Measurements from ENCODE around the gene REM1. TPM values are rescaled to one million over a fixed set of nuclear protein-coding genes. Genes with fewer than 3 reads are reported as not detected.

Gene REM1
- total RNA-seq, 1 experiment from 2014 or later: not detected

DNA sequence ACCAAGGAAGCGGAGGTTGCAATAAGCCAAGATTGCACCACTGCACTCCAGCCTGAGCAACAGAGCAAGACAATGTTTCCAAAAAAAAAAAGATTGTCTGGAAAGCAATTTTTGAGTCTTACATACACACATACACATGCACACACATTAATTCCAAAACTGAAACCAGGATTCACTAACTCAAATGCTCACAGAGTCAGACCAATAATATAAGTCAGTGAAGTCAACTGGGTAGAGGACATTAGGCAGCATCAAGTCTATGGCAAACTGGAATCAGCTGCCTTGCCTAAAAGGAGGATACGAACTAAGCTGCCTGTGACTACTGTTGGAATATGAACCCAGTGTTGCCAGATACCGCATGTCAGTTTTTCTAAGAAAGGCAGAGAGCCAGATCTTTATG is 15.7 kb downstream of the REM1 start:
- Histone ChIP-seq H4K20me1 (ENCODE audit: insufficient read depth) (no peaks in the 10 kb centered on the region), H3K4me1 (ENCODE audit: control insufficient read depth in 1 of 2, insufficient read depth in 2 of 2, low read length in 2 of 2) (0 out of 4 replicates have a peak, but pooled peaks cover 0 to 6% of the 10 kb centered on the region in 2 experiments), H2AFZ (ENCODE audit: low read depth, low read length, poor library complexity, severe bottlenecking) (no peak overlapping the region), H3K27ac (ENCODE audit: low read depth, low read length) (no peak overlapping the region), H3K27me3 (ENCODE audit: insufficient read depth, low read length) (no peaks in the 10 kb centered on the region), H3K9ac (ENCODE audit: low read length) (no peak overlapping the region), H3K4me2 (ENCODE audit: low read length) (no peak overlapping the region), H3K36me3 (ENCODE audit: control insufficient read depth in 1 of 2, insufficient read depth in 2 of 2, low read length in 2 of 2) (no peaks in the 10 kb centered on the region), H3K79me2 (ENCODE audit: insufficient read depth, low read length) (no peaks in the 10 kb centered on the region), H3K4me3 (replicated peaks in 1 of 2; ENCODE audit: low read depth in 1 of 2, low read length in 2 of 2) (no peak overlapping the region), H3K9me3 (ENCODE audit: control insufficient read depth in 1 of 2, insufficient read depth in 1 of 2, low read depth in 1 of 2, low read length in 2 of 2) (no peaks in the 10 kb centered on the region), H3K9me2 (ENCODE audit: insufficient read depth) (no peaks in the 10 kb centered on the region)
- no peak for ATAC-seq
- TF ChIP-seq EZH2phosphoT487 (IDR thresholded peaks at IDR 0.05; ENCODE audit: borderline replicate concordance) (no peak), ZFX (IDR thresholded peaks at IDR 0.05) (no peak), SP1 (IDR thresholded peaks at IDR 0.05; ENCODE audit: low read depth) (no peak), EZH2 (IDR thresholded peaks at IDR 0.05) (no peak), ZNF274 (IDR thresholded peaks at IDR 0.05; ENCODE audit: low read depth, low read length) (no peak), ZBTB33 (IDR thresholded peaks at IDR 0.05; ENCODE audit: extremely low read depth, insufficient replicate concordance, low read length) (no peak), ELF1 (IDR thresholded peaks at IDR 0.05; ENCODE audit: borderline replicate concordance, low read depth) (no peak), JUND (IDR thresholded peaks at IDR 0.05) (no peak), SIN3A (IDR thresholded peaks at IDR 0.05; ENCODE audit: low read depth) (no peak), POLR2AphosphoS5 (IDR thresholded peaks at IDR 0.05; ENCODE audit: low read depth, low read length) (no peak), POLR2A (IDR thresholded peaks at IDR 0.05; ENCODE audit: borderline replicate concordance, extremely low read depth, insufficient read depth, insufficient read length) (no peak), TCF7L2 (IDR thresholded peaks at IDR 0.05; ENCODE audit: borderline replicate concordance, extremely low read depth, insufficient read depth, insufficient read length) (no peak), ATF3 (IDR thresholded peaks at IDR 0.05) (no peak), YY1 (IDR thresholded peaks at IDR 0.05; ENCODE audit: extremely low read depth, insufficient replicate concordance, low read depth, low read length) (no peak), CEBPB (IDR thresholded peaks at IDR 0.05; ENCODE audit: low read depth) (no peak)
- TF ChIP-seq, protein P1, sequence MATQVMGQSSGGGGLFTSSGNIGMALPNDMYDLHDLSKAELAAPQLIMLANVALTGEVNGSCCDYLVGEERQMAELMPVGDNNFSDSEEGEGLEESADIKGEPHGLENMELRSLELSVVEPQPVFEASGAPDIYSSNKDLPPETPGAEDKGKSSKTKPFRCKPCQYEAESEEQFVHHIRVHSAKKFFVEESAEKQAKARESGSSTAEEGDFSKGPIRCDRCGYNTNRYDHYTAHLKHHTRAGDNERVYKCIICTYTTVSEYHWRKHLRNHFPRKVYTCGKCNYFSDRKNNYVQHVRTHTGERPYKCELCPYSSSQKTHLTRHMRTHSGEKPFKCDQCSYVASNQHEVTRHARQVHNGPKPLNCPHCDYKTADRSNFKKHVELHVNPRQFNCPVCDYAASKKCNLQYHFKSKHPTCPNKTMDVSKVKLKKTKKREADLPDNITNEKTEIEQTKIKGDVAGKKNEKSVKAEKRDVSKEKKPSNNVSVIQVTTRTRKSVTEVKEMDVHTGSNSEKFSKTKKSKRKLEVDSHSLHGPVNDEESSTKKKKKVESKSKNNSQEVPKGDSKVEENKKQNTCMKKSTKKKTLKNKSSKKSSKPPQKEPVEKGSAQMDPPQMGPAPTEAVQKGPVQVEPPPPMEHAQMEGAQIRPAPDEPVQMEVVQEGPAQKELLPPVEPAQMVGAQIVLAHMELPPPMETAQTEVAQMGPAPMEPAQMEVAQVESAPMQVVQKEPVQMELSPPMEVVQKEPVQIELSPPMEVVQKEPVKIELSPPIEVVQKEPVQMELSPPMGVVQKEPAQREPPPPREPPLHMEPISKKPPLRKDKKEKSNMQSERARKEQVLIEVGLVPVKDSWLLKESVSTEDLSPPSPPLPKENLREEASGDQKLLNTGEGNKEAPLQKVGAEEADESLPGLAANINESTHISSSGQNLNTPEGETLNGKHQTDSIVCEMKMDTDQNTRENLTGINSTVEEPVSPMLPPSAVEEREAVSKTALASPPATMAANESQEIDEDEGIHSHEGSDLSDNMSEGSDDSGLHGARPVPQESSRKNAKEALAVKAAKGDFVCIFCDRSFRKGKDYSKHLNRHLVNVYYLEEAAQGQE (IDR thresholded peaks at IDR 0.05; ENCODE audit: low read depth): no peak
- CTCF ChIA-PET: interaction anchor here (2.7 kb wide), 1 partner anchor 12 kb away, joined by 12 read pairs; no protein-coding TSS in a partner anchor
- POLR2A ChIA-PET: no interaction called here
- RAD21 ChIA-PET (ENCODE audit: low non-redundant PET in 1 of 2, low total read pairs in 2 of 2, uncharacterized antibody in 2 of 2, unreplicated experiment in 2 of 2): no interaction called here
- DNase-seq (ENCODE audit: low read depth, low spot score): no peak
- intact Hi-C loops (cut with micrococcal nuclease): no loop called here
- no TSS peak for BruUV-seq (replicated peaks)
